Measurements from ENCODE around the gene TOMM70. TPM values are rescaled to one million over a fixed set of nuclear protein-coding genes. Genes with fewer than 3 reads are reported as not detected.

TOMM70 gene
- total RNA-seq (2016; rRNA removed; fragmentation: Illumina TruSeq; extraction: Trizol), result 77.2 and 95.2 TPM in 2 replicates
- total RNA-seq (2016; cell fraction: cytosol; rRNA removed; fragmentation: Illumina TruSeq; extraction: Trizol; ENCODE audit: low read depth), result 6.5 and 9.2 TPM in 2 replicates
- 75.3 and 96.0 TPM in 2 replicates for total RNA-seq (2016; cell fraction: insoluble cytoplasmic fraction; rRNA removed; fragmentation: Illumina TruSeq; extraction: Trizol)
- 31.5 and 33.7 TPM in 2 replicates for total RNA-seq (2016; cell fraction: membrane; rRNA removed; fragmentation: Illumina TruSeq; extraction: Trizol)
- 50.1 and 54.0 TPM in 2 replicates for total RNA-seq (2016; cell fraction: nucleus; rRNA removed; fragmentation: Illumina TruSeq; extraction: Trizol)
- polyA plus RNA-seq (2011; rRNA removed), result 20.7 and 27.0 TPM in 2 replicates
- 11.9 and 15.5 TPM in 2 replicates for polyA plus RNA-seq (2011; cell fraction: cytosol; rRNA removed)
- 8.0 and 10.2 TPM in 2 replicates for polyA plus RNA-seq (2011; cell fraction: nucleus; rRNA removed)
- polyA plus RNA-seq (2012), result 30.9 and 42.1 TPM in 2 replicates
- 3.9 and 4.3 TPM in 2 replicates for polyA plus RNA-seq (2016; cell fraction: cytosol; fragmentation: Illumina TruSeq; extraction: Trizol; ENCODE audit: low read depth)
- 74.4 and 75.6 TPM in 2 replicates for polyA plus RNA-seq (2016; cell fraction: insoluble cytoplasmic fraction; fragmentation: Illumina TruSeq; extraction: Trizol; ENCODE audit: low read depth)
- 14.2 and 15.7 TPM in 2 replicates for polyA plus RNA-seq (2016; cell fraction: membrane; fragmentation: Illumina TruSeq; extraction: Trizol; ENCODE audit: low read depth)
- 44.0 and 46.4 TPM in 2 replicates for polyA plus RNA-seq (2016; cell fraction: nucleus; fragmentation: Illumina TruSeq; extraction: Trizol; ENCODE audit: insufficient read depth, low read depth)
- 24.9 and 26.6 TPM in 2 replicates for polyA minus RNA-seq (2011; rRNA and poly(A)+ RNA removed; ENCODE audit: low replicate concordance)
- 41.5 and 45.5 TPM in 2 replicates for polyA minus RNA-seq (2011; cell fraction: cytosol; rRNA and poly(A)+ RNA removed)
- 43.3 and 46.1 TPM in 2 replicates for polyA minus RNA-seq (2011; cell fraction: nucleus; rRNA and poly(A)+ RNA removed)
- percentile 92 among the genes with signal in this experiment for Bru-seq, nascent RNA
- percentile 92 among the genes with signal in this experiment for BruChase-seq, experiment 1, labeled RNA remaining after a 6-hour chase
- percentile 92 among the genes with signal in this experiment for BruChase-seq, experiment 2, labeled RNA remaining after a 2-hour chase
- long read RNA-seq, experiment 1, full-length matches to known transcripts, result 8 of 25 reads
- long read RNA-seq, experiment 1, partial matches to known transcripts, result 16 of 25 reads
- long read RNA-seq, experiment 1, other reads (novel, unspliced or antisense), result 1 of 25 reads
- long read RNA-seq, experiment 2, full-length matches to known transcripts, result 44 of 106 reads
- long read RNA-seq, experiment 2, partial matches to known transcripts, result 15 of 106 reads
- long read RNA-seq, experiment 2, other reads (novel, unspliced or antisense), result 47 of 106 reads

- DNase-seq (ENCODE audit: low spot score) (peak; percentile 96), FAIRE-seq (peak; percentile 85), ATAC-seq (peak; percentile 96)
- WGBS (ENCODE audit: low lambda C conversion rate), result 1% methylated on average over 34 of the region's 64 CpGs
- no peaks in the 10 kb centered on the region; a peak in 1 of 5 replicates for H3K27me3 ChIP-seq (ENCODE audit: control insufficient read depth in 1 of 2, insufficient read depth in 2 of 2, low read length in 2 of 2)
- BruUV-seq (replicated peaks), result no TSS peak
- intact Hi-C loops (cut with micrococcal nuclease; ENCODE audit: unreplicated experiment), result loop anchor here (2.0 to 10.0 kb wide), 2 partner anchors 66 to 326 kb away; partner anchors contain the start of gene NIT2
- peak within 1 kb of the TSS; percentile 92 to 99 (median 96) for H3K4me3 ChIP-seq (replicated peaks in 1 of 3; ENCODE audit: insufficient read depth in 1 of 3, low read depth in 2 of 3, low read length in 3 of 3)
- H3K4me1 ChIP-seq (ENCODE audit: insufficient read depth, low read length), result peaks cover 57% of the 10 kb centered on the region
- H3K9me3 ChIP-seq (ENCODE audit: low read length), result no peaks in the 10 kb centered on the region
- POLR2A ChIA-PET, result interaction anchor here (0.6 to 3.7 kb wide), 26 partner anchors 9 to 583 kb away, joined by 3 to 44 read pairs (median 4); partner anchors contain the start of genes CMSS1, NIT2, TBC1D23 and TFG
- in situ Hi-C loops (cut with HindIII; ENCODE audit: extremely low pct_ligation_motif_present, low pct_unique_long_range_greater_than_20kb), result no loop called here
- no peaks in the 10 kb centered on the region; a peak in 1 of 5 replicates for H3K36me3 ChIP-seq (replicated peaks in 1 of 2; ENCODE audit: control insufficient read depth in 1 of 2, insufficient read depth in 2 of 2, low read length in 2 of 2)
- H3K79me2 ChIP-seq (ENCODE audit: insufficient read depth, low read length), result peaks cover 88% of the 10 kb centered on the region
- H4K20me1 ChIP-seq (ENCODE audit: insufficient read depth, low read length), result peaks cover 28% of the 10 kb centered on the region
- CTCF ChIA-PET (ENCODE audit: low intra/inter-chr PET ratio, low total read pairs), result no interaction called here
- H3K27ac ChIP-seq (ENCODE audit: extremely low read length, insufficient read depth, low read length), result peak within 1 kb of the TSS; percentile 93
- H3K9ac ChIP-seq (ENCODE audit: insufficient read depth, low read depth, low read length), result peak within 1 kb of the TSS; percentile 91
- H3K4me2 ChIP-seq (ENCODE audit: low read depth, low read length), result peak within 1 kb of the TSS; percentile 87
- peak within 1 kb of the TSS; percentile 46 for H2AFZ ChIP-seq (ENCODE audit: low read length)
- TF ChIP-seq THAP7 (CRISPR knock-in tag; IDR thresholded peaks at IDR 0.05), result 0 out of 2 replicates have a peak, but pooled peaks have one; percentile 43
- TF ChIP-seq MTF1 (CRISPR knock-in tag; IDR thresholded peaks at IDR 0.05), result 0 out of 2 replicates have a peak, but pooled peaks have one; percentile 40
- 0 out of 2 replicates have a peak, but pooled peaks have one; percentile 27 for TF ChIP-seq ERF (CRISPR knock-in tag; IDR thresholded peaks at IDR 0.05)
- peak; percentile 78 for TF ChIP-seq ZBTB38 (CRISPR knock-in tag; IDR thresholded peaks at IDR 0.05)
- TF ChIP-seq, protein P1, sequence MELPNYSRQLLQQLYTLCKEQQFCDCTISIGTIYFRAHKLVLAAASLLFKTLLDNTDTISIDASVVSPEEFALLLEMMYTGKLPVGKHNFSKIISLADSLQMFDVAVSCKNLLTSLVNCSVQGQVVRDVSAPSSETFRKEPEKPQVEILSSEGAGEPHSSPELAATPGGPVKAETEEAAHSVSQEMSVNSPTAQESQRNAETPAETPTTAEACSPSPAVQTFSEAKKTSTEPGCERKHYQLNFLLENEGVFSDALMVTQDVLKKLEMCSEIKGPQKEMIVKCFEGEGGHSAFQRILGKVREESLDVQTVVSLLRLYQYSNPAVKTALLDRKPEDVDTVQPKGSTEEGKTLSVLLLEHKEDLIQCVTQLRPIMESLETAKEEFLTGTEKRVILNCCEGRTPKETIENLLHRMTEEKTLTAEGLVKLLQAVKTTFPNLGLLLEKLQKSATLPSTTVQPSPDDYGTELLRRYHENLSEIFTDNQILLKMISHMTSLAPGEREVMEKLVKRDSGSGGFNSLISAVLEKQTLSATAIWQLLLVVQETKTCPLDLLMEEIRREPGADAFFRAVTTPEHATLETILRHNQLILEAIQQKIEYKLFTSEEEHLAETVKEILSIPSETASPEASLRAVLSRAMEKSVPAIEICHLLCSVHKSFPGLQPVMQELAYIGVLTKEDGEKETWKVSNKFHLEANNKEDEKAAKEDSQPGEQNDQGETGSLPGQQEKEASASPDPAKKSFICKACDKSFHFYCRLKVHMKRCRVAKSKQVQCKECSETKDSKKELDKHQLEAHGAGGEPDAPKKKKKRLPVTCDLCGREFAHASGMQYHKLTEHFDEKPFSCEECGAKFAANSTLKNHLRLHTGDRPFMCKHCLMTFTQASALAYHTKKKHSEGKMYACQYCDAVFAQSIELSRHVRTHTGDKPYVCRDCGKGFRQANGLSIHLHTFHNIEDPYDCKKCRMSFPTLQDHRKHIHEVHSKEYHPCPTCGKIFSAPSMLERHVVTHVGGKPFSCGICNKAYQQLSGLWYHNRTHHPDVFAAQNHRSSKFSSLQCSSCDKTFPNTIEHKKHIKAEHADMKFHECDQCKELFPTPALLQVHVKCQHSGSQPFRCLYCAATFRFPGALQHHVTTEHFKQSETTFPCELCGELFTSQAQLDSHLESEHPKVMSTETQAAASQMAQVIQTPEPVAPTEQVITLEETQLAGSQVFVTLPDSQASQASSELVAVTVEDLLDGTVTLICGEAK (IDR thresholded peaks at IDR 0.05), result peak; percentile 59
- TF ChIP-seq, protein P1 (CRISPR knock-in tag; IDR thresholded peaks at IDR 0.05), result peak; percentile 81
Measured at GRCh38 chr3:100400780-100401673, at the start of gene TOMM70, which contains the start of gene LNP1. TSS of gene TOMM70 (minus strand) at chr3:100401089. CDS start at chr3:100400949, 140 bp downstream. TSS of gene LNP1 (plus strand) at chr3:100401539. CDS start at chr3:100429730, 28,191 bp downstream.
